ENCODE data around the gene FBLN1. TPM values are rescaled to one million over a fixed set of nuclear protein-coding genes. Genes with fewer than 3 reads are reported as not detected.
"Not testable (repeated sequence)": the region's sequence is repeated elsewhere in the genome, so short reads cannot be mapped to it uniquely, and the experiment has no call there.

FBLN1 gene
- total RNA-seq, 1 donor from 2014 or later, result not detected

DNA sequence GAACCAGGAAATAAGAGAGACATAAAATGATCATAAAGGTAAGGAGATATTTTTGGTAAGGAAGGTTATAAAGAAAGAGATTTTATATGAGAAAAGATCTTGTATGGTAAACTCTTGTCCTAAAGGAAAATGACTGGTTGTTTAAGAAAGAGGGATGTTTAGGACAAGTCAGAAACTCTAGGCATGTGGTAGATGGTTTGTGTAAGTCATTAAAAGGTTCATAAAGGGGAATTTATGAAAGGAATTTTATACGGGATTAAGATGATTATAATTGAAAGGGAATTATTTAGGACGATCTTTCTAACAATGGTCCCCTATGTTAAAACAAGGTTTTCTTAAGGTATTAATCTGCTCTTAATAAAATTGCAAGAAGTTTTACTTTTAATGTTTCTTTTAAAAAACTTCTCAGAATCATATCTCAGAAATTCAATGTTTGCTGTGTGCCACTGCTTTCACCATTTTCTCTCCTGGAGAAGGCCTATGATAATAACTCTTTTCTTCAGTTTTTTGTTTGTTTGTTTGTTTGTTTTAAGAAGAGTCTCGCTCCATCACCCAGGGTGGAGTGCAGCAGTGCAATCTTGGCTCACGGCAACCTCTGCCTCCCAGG lies 13.8 kb upstream of the FBLN1 start:
- DNase-seq, result no peak
- no peak for ATAC-seq (ENCODE audit: low read depth)
- POLR2A ChIA-PET, result no interaction called here
- CTCF ChIA-PET, result no interaction called here
- Mint-ChIP-seq H3K27ac (no peak overlapping the region), H3K27me3 (peaks cover 22% of the 10 kb centered on the region), H3K4me1 (no peaks in the 10 kb centered on the region), H3K36me3 (ENCODE audit: low read depth) (no peaks in the 10 kb centered on the region), H3K4me3 (no peak overlapping the region), H3K9me3 (peaks cover 2% of the 10 kb centered on the region)
- no peak for TF ChIP-seq CTCF (IDR thresholded peaks at IDR 0.05)
- intact Hi-C loops (cut with micrococcal nuclease), result no loop called here

DNA sequence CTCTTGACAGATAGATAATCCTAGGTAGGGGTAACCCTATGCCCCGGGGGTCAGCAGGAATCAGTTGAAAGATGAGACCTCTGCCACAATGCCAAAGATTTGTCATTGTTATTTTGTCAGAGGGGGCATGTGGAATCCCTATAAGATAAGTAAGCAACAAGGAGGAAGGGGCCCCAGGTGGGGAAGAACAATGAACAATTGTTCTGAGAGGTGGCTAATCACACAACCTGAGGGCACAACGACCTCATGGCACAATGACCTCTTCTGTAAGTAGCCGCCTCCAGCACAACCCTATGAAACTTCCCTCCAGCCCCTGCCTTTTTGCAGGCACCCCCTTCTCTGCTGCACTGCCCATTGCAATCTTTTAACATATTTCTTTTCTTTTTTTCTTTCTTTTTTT lies 11.8 kb upstream of the FBLN1 start:
- DNase-seq, result no peak
- TF ChIP-seq CTCF (IDR thresholded peaks at IDR 0.05), result no peak
- Mint-ChIP-seq H3K27me3 (peaks cover 17% of the 10 kb centered on the region), H3K4me1 (no peaks in the 10 kb centered on the region), H3K36me3 (ENCODE audit: low read depth) (no peaks in the 10 kb centered on the region), H3K4me3 (no peak overlapping the region), H3K27ac (no peak overlapping the region), H3K9me3 (peaks cover 2% of the 10 kb centered on the region)
- intact Hi-C loops (cut with micrococcal nuclease), result no loop called here
- CTCF ChIA-PET, result no interaction called here
- POLR2A ChIA-PET, result no interaction called here
- ATAC-seq (ENCODE audit: low read depth), result no peak

DNA sequence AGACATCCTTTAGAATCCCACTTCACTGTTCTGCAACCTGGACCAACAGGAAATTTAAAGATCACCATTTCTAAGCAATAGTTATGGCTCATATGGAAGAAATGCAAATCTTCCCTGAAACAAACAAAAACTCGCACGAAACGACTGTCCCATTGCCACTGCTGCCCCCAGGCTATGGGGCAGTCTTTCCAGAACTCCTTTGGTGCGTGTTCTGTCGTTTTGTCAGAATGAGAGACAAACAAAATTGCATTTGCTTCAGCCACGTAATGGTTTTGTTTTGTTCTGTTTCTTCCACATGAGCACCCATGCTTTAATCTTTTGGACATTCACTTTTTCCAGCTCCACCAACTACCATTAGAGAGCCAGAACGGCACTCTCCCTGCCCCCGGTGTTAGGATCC lies 10.8 kb upstream of the FBLN1 start:
- H3K4me3 Mint-ChIP-seq, result no peak overlapping the region
- ChIA-PET POLR2A (no interaction called here), CTCF (no interaction called here)
- ATAC-seq (ENCODE audit: low read depth) (no peak), DNase-seq (no peak)
- intact Hi-C loops (cut with micrococcal nuclease), result no loop called here
- peaks cover under 1% of the 10 kb centered on the region for H3K9me3 Mint-ChIP-seq
- no peak overlapping the region for H3K27ac Mint-ChIP-seq
- H3K27me3 Mint-ChIP-seq, result peaks cover 15% of the 10 kb centered on the region
- no peak for TF ChIP-seq CTCF (IDR thresholded peaks at IDR 0.05)
- no peaks in the 10 kb centered on the region for H3K4me1 Mint-ChIP-seq
- H3K36me3 Mint-ChIP-seq (ENCODE audit: low read depth), result no peaks in the 10 kb centered on the region

DNA sequence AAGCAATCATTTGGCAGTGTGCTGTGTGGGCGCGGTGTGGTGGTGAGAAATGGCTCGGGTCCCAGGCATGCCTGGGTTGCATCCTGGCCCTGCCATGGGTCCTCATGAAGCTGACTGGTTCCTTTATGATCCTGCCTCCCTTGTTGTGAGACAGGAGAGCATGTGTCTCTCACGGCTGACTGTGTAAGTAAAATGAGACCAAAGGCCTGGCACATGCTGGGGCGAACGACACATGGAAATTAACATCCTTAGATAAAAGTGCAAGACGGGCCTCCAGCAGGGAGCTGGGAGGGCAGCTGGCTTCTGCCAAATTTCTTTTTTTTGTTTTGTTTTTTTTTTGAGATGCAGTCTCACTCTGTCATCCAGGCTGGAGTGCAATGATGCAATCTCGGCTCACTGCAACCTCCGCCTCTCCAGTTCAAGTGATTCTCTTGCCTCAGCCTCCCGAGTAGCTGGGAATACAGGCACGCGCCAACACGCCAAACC lies 9.4 kb upstream of the FBLN1 start:
- ATAC-seq (ENCODE audit: low read depth) (no peak), DNase-seq (no peak)
- ChIA-PET CTCF (no interaction called here), POLR2A (interaction anchor here (1.0 kb wide), 1 partner anchor 29 kb away, joined by 3 read pairs; no protein-coding TSS in a partner anchor)
- Mint-ChIP-seq H3K27ac (no peak overlapping the region), H3K36me3 (ENCODE audit: low read depth) (no peaks in the 10 kb centered on the region), H3K9me3 (no peaks in the 10 kb centered on the region), H3K4me3 (no peak overlapping the region), H3K4me1 (no peaks in the 10 kb centered on the region), H3K27me3 (peaks cover 11% of the 10 kb centered on the region)
- TF ChIP-seq CTCF (IDR thresholded peaks at IDR 0.05), result no peak
- intact Hi-C loops (cut with micrococcal nuclease), result no loop called here

- DNase-seq, H3K9me3 Mint-ChIP-seq: not testable (repeated sequence)
Observed at GRCh38 chr22:45494306-45494705, 8.4 kb upstream of the FBLN1 start.

DNA sequence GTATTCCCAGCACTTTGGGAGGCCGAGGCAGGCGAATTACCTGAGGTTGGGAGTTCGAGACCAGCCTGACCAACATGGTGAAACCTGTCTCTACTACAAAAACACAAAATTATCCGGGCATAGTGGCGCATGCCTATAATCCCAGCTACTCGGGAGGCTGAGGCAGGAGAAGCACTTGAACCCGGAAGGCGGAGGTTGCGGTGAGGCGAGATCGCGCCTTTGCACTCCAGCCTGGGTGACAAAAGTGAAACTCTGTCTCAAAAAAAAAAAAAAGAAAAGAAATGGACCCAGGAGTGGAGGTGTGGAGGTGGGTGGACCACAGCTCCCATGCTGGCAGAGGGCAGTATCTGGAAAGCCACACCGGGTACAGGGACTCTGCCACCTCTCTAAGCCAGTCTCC lies 7.1 kb upstream of the FBLN1 start:
- H3K9me3 Mint-ChIP-seq; H3K36me3 Mint-ChIP-seq (ENCODE audit: low read depth); POLR2A ChIA-PET; CTCF ChIA-PET; intact Hi-C loops (cut with micrococcal nuclease); DNase-seq; ATAC-seq (ENCODE audit: low read depth); H3K4me3 Mint-ChIP-seq; H3K4me1 Mint-ChIP-seq; H3K27ac Mint-ChIP-seq: not testable (repeated sequence)
- peaks cover 21% of the 10 kb centered on the region for H3K27me3 Mint-ChIP-seq

More at GRCh38 chr22:45494306-45494705, 8.4 kb upstream of the FBLN1 start:
- H3K27me3 Mint-ChIP-seq, result peaks cover 11% of the 10 kb centered on the region
- CTCF ChIA-PET; H3K36me3 Mint-ChIP-seq (ENCODE audit: low read depth); H3K4me3 Mint-ChIP-seq; H3K4me1 Mint-ChIP-seq; H3K27ac Mint-ChIP-seq; intact Hi-C loops (cut with micrococcal nuclease); ATAC-seq (ENCODE audit: low read depth); POLR2A ChIA-PET: not testable (repeated sequence)

All from activated B cell treated with CpG ODN at 0.5 μM for 24 hours (primary cell).